Fibroblast of skin of right quadriceps (primary cell): ENCODE measurements around the gene PDLIM4.

Source experiments
- DNase-seq: peaks from one replicate; pipeline ENCODE4 v3.0.0-alpha.2; 2013

The PDLIM4 gene

DNA sequence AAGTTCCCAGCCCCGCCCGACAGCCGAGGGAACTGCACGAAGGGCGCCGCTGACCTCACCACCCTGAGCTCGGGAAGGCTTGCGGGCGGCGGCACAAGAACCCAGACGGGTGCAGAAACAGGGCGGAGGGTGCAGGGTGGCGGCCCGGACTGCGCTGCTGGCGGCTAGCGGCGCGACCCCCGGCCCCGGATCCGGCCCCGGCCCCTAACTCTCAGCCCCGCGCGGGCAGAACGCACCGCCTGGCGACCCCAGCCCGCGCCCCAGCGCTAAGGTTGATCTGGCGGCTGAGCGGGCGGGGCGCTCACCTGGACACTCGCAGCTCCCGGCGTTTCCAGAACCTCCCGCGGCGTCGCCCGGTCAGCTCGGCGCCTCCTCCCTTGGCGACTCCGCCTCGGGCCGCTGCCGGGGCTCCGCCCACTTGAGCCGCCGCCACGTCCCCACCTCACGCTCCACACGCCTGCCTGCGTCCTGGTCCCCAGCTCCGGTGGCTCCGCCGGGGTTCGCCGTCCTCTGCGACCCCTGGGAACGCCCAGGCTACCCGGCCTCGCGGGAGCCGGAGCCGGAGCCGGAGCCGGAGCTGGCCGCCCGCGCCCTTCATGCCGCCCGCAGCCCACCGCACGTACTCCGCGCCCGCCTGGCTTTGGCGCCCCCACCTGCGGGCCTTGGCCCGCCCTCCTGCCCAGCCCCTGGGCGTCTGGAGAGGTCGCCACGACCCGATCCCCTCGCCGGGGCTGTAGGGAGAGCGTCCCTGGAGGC, 29.8 kb upstream of the PDLIM4 start, which contains the start of gene P4HA2:
P4HA2 (minus strand) TSS at position 369 of the 756 bp plus-strand sequence. CDS start 9,227 bp downstream, outside the sequence.
- peak; percentile 77 for DNase-seq

DNA sequence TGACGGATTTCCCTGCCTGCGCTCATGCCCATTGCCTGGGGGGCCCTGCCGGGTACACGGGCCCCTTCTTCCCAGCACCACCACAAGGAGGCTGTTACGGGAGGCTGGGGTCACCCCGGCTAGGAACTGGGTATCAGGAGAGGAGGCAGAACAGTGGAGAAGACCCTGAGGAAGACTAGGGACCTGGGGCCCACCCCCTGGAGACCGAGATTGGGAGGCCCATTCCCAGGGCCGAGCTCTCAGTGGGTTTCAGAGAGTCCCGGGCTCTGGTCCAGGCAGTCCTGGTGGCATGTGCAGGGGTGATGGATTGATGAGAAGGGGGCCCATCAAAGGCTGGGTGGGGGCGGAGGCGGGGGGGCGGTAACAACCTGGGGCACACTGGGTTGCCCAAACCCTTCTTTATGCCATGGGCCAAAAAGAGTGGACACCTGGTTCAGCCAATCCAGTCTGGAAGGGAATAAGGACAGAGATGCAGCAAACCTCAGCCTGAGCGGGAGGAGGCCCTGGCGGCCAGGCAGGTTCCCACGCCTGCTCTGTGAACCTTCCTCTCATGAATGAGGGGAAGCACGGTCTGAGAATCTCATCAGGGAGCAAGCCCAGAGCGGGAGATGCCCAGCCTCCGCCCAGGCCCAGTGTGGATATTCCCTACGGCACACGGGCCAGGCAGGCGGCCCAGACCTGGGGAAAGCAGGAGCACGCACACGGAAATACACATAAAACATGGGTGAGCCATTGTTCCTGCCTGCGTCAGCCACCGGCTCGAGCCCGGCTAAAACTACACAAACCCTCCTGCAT, 29.1 kb upstream of the PDLIM4 start:
- DNase-seq, result no peak

DNA sequence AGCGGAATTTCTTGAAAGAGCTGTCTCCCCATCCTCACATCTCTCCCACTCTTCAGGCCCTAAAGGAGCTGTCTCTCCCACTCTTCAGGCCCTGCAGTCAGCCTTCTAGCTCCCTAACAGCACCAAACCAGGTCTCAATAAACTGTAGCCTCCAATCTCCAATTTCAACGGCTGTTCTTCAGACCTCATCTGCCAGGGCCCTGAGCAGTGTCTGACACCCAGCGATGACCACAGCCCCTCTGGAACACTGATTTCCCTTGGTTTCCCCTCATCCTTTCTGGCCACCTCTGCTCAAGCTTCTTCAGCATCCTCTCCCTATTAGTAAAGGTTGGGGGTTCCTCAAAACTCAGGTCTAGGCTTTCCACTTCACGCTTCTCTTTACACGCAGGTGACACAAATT, 28.3 kb upstream of the PDLIM4 start:
- no peak for DNase-seq

DNA sequence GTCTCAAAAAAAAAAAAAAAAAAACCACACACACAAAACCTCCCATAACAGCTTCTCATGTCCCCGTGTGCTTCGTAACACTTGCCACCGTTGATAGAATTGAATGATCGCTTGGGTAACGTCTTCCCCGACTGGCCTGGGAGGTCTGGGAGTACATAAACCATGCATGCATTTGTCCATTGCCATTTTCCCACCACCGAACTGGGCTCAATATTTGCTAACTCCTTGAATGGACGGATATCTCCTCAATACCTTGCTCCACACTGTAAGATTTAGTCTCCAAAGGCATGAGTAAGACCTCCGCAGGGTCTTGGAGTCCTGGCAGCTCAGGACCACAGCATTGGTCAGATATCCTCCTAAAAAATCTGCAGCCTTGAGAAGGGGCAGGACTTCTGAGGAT, 26.6 kb upstream of the PDLIM4 start:
- no peak for DNase-seq

DNA sequence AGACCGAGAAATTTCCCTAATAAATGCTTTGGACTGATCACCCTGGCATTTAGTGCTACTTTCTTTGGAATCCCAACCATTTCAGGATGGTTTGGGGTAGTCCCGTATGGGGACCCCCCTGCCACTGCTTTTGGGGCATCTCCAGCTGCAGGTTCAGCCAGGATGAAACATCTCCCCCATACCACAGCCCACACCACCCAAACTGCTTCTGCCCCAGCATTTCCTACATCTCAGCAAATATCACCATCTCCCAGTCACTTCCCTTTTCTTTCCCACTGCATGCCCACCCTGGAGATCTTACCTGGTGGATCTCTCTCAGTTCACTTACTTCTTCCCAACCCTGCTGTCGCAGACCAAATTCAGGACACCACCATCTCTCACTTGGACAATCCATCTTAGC, 25.0 kb upstream of the PDLIM4 start:
- no peak for DNase-seq

DNA sequence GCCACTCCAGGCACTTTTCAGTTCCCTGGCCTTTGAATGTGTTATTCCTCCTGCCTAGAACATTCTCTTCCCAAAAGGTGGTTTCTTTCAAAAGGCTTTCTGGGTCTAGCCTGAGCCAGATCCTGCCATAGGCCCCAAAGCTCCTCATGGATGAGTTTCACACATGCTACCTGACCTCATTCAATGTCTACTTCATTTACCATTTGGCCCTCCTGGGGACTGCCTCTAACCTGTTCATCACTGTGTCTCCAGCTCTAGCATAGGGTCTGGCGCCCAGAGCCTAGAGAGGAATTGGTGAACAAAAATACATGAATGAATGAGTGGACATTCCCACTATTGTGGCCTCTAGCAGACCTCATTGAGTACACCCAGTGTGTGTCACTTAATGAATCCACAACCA, 24.4 kb upstream of the PDLIM4 start:
- no peak for DNase-seq

DNA sequence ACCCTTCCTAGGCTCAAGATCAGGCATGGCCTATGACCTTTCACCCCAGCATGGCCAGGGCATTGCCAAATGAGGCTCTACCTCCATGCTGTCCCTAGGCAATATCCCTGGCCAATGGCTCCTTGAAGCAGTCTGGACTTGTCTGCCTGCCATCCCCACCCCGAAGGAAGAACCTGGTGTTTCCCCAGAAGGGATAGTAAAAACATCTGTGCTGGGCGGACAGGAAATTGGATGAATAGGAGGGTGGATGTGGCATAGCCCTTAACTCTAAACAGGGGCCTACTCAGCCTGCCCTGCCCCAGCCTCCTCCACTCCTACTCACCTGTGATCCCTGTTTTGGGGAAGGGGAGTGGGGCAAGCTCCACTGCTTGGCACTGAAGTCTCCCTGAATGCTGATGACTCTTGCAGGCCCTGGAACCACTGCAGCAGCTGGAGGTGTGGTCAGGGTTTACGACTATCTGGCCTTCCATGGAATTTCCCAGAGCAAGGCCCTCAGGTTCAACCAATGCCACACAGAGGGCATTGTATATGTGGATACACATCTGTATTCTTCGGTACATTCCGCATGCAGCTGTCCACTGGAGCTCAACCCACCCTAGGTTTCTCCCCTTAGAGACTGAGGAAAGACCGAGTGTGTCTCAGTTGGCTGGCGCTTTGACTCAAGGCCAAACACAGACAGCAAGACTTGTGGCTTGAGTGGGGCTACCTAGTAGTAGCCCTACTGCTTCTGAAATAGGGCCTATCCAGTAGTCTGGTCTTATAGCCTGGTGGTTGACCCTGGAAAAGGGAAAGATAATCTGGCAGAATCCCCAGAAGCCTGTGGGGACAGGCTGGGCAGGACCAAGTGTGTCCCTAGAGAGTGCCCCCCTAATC, 23.4 kb upstream of the PDLIM4 start:
- DNase-seq, result no peak

DNA sequence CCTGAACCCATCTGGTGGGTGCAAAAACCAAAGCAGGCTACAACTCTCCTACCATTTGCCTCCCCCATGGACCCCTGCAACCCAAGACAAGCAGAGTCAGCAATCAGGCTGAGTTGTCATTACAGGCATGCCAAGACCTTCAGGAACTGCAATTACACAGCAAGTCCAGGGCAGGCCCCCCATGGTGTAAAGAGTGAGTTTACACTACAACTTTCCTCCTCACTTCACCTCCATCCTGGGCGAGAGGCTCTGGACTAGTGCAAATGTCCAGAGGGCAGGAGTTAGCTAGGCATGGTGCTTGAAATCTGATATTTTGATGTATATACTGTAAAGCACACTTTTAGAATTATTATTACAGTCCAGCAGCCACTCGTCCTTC, 22.8 kb upstream of the PDLIM4 start:
- no peak for DNase-seq

DNA sequence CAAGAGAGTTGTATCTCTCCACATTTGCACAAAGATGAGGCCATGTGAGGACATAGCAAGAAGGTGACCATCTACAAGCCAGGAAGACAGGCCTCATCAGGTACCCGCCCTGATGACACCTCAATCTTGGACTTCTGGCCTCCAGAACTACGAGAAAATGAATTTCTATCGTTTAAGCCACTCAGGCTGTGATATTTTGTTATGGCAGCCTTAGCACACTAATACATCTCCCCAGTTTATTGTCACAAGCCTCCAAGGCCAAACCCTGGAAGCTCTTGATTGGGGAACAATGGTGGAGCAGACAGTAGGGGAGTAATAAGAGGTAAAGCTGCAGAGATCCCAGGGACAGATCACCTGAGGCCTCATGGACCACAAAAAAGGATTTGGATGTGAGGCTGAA, 22.2 kb upstream of the PDLIM4 start:
- DNase-seq, result no peak

DNA sequence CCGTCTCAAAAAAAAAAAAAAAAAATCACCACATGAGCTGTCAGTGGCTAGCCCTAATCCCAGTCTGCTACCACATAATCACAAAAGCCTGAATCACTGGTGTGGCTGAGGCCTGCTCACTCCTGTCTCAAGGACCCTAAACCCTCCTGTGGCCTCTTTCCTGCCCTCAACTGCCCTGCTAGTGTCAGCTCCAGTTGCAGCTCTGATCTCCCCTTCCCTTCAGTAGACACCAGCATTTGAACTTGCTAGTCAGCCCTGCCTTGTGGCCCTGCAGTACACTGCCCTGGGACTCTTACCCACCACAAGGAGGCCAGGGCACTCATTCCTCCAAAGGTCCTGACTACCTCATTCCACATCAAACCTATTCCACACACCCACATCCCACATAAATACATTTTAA, 20.4 kb upstream of the PDLIM4 start:
- DNase-seq, result no peak

DNA sequence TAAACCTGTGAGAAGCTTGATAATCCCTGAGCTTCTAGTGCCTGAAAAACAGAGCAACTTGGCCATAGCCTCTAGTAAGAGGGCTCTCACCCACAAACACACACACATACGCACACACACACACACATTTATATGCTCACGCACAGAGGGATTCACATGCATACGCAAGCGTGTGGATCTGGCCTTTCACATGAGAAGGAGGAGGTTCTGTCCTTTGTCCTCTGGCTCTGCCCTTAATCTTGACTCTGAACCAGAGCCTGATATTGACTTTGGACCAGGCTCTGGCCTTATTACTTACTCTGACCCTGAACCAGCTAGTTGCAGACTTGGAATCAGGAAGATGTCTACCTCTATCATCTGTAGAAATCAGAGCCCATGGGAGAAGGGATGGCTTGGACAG, 19.8 kb upstream of the PDLIM4 start:
- DNase-seq, result no peak

DNA sequence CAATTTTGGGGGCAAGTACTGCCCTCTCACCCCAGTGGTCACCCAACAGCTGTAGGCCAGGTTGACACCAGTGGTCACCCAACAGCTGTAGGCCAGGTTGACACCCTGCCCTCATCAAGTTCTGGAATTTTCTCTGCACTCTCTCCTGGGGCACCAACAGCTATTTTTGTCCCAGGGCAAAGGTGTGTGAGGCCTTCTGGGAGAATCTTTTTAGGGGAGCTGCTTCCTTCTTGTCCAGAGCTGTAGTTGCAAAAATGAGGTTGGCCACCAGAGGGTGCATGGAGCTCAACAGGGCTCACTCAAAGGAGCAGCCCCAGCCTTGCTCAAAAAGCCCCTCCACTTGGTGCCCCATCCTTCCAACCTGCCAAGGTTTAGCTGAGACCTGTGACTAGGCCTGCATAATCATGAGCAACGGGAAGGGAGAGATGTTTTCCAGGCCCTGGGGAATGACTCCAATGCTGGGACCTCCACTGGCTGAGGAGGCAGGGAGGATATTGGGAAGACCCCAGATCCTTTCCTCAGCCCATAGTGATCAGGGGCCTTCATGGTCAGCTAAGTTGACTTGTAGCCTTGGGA, 19.2 kb upstream of the PDLIM4 start:
- peak; percentile 63 for DNase-seq

DNA sequence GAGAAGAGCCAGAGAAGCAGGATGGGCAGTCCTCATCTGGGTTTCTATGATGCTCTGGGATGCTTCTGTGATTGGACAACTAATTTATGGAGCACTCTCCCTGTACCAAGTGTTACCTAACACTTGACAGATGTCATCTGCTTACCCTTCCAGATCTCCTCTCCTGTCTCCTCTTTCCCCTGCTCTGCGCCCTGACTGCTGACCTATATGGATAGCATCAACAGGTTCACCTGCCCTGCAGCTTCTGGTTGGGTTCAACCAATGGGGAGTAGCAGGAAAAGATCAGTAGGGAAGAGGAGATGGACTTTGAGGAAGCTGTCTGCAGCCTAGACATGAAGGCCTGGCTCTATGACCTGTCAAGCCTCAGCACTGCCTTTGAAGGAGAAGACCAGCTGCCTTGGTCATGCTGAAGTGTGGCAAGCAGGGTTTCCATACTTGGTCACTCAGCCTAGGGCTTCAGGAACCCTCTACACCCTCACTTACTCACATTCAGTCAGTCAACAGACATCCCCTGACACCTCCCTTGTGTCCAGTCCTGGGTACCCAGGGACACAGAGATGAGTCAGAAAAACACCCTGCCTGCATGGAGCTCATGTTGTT, 18.5 kb upstream of the PDLIM4 start:
- DNase-seq, result no peak

DNA sequence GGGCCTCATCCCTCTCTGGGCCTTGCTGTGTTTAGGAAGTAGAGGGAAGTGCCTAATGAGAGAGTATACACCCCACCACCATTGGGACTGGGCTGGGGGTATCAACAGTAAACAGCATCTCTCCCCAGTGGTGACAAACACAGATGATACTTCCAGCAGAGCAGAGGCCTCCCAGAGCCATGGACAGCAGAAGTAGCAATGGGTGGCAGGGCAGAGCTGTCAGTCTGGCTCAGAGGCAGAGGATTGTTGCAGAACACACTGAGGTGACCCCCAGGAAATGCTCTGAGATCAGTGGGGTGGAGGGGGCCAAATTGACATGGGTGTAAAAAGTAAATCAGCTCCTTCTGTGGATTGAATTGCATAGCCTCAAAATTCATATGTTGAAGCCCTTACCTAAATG, 17.7 kb upstream of the PDLIM4 start:
- DNase-seq, result no peak

DNA sequence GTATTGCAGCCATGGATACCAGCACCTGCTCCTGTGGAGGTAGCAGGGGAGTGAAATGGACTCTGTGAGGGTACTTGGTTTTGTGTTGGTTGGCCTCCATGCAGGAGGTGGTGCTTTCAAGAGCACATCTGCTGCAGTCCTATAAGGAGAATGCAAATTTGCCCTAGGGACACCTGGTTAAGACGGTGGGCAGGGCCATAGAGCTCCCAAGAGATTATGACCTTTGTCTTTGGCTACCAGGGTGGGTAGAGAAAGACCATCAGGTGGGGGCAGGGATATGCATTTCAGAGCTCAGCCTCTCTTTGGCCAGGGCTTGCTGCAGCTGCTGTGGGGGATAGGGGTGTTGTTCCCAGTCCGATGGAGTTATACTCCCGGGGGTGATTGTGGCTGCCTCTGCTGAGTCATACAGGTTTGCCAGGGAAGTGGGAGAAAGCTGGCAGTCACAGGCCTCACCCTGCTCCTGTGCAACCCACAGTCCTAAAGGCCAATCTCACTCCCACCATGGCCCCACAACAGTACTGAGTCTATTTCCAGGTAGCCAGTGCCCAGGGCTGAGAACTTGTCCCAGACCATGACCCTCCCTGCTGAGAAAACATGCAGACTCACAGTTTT, 14.0 kb upstream of the PDLIM4 start:
- DNase-seq, result no peak

DNA sequence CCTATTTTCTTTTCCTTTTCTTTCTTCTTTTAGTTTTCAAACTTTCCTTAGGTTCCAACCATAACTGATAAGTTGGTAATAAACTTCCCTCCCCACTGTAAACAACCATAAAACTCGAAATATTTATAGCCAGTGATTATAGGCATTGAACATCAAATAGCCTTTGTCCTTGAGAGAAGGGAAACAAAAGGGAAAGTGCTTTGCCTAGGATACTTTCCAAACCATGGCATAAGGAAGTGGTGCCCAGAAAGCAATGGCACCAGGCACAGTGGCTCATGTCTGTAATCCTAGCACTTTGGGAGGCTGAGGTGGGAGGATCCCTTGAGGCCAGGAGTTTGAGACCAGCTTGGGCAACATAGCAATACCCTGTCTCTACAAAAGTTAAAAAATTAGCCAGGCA, 11.9 kb upstream of the PDLIM4 start:
- DNase-seq, result no peak

DNA sequence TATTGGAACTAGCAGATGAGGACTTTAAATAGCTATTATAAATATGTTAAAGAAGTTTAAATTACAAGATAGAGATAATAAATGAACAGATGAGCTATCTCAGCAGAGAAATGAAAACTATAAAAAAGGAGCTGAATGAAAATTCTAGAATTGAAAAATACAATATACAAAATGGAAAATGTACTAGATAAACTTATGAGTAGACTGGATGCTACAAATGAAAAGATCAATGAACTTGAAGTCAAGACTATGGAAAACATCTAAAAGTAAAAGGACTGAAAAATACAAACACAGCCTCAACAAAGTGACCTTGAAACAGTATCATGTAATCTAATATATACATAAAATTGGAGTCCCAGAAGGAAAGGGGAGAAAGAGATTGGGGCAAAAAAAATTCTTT, 10.7 kb upstream of the PDLIM4 start:
- no peak for DNase-seq

DNA sequence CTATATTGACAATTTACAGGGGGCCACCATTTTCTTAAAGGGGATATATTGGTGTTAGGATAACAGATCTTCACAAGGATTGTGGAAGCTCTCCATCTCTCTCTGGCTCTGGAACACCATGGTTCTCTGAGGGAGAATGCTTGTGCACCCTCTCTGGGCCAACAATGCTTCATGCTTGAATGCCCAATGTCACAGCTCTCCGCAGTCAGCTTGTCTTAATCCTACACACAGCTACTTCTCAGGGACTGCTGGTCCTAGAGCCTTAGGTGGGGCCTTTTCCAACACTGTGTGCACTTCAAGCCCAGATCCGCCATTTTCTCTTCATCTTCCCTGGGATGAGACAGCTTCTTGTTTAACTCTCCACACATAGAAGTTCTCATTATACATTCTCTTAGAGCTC, 6.9 kb upstream of the PDLIM4 start:
- no peak for DNase-seq

DNA sequence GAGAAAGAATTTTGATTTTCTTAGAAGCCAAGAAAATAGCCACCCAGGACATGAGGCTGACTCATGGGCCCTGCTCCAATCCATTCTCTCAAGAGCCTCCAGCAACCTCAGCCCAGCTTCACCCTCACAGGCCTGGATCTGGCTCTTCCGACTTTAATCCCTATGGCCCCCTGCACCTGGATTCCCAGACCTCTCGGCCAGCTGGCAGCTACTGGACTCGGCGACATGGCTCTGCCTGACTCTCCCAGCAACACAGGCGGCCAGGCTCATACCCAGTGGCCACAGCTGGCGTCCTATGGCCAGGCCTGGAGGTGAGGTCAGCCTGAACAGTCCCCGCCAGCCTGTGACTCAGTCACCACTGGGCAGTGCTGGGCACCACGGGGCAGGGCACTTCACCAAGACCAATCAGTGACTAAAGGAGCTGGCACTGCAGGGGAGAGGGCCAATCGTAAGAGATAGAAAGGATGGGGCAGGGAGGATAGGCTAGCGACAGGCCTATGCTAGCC, 6.2 kb upstream of the PDLIM4 start:
- DNase-seq, result no peak

DNA sequence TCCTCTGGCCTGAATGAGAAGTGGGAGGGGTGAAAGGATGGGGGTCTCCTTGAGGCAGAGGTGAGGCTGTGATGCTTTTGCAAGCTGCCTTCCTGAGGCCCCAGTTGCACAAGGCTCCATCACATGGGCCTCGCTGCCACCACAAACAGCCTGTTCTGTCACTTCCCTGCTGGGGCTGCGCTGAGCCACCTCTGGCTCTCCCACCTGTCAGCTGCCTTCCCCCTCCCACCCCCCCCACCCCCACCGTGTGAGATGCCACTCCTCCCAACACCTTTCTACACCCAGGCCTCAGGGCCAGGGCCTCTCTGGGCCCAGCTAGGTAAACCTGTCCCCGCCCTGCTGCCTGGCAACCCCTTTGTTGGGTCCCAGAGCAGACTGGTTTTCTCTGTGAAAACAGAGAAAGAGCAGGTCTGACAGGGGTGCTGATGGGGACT, 4.5 kb upstream of the PDLIM4 start:
- no peak for DNase-seq

DNA sequence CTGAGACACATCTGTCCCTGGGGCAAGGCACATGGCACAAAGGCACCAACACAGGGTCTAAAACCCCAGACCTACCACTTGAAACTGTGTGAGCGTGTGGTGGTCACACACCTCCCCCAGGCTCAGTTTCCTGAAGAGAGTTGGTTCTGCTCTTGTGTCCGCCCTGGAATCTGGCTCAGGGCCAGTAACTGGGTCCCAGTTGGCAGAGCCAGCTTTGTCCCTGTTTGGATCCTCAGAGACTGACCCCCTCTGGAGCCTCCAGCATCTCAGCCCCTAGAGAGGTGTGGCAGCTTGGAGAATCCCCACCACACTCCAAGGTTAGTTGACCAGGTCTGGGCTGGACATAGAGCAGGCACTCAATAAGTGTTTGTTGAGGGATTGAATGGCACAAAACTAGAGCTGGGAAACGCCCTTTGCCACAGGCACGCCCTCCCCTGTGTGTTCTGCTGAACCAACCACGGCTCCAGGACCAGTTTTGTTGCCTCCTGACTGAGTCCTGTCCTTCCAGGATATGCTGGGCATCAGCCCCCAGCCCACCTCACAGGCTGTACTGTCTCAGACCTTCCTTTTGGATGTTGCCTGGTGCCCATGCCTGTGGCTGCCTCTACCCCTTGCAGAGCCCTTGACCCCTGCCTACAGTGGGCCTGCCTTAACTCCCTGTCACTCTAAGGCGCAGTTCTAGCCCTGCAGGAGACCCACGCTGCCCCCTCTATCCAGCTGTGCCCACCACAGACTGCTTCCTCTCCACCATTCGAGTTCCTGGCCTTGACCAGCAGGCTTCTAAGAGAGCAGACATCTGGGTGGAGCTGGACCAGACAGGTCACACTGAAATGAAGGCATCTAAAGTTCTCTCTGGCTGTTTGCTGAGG, 3.8 kb upstream of the PDLIM4 start:
- no peak for DNase-seq
